Kidney epithelial cell (primary cell): ENCODE measurements around the gene NKX2-4. TPM values are rescaled to one million over a fixed set of nuclear protein-coding genes. Genes with fewer than 3 reads are reported as not detected.
A peak's percentile ranks its signal among the peaks of the same experiment; 100 is the strongest.

ENCODE experiments used
- DNase-seq: peaks from one replicate; pipeline ENCODE4 v3.0.0-alpha.2; 2010; ENCODE audit warnings: low read depth
- H3K27me3 ChIP-seq: 2 replicates; pipeline ENCODE4 v1.6.0; 2011; ENCODE audit warnings: low read length; ENCODE audit not compliant: control insufficient read depth, insufficient read depth
- H3K36me3 ChIP-seq: 2 replicates; pipeline ENCODE4 v1.5.1; 2011; ENCODE audit warnings: low read length; ENCODE audit not compliant: control insufficient read depth, insufficient read depth
- H3K4me3 ChIP-seq: 2 replicates; pipeline ENCODE4 v1.5.1; 2011; ENCODE audit warnings: low read depth, mild to moderate bottlenecking, control low read depth, low read length
- CTCF ChIP-seq: IDR thresholded peaks from 2 replicates; pipeline ENCODE4 v1.5.1; 2011; ENCODE audit warnings: mild to moderate bottlenecking, moderate library complexity, low read length, control low read depth, inconsistent platforms; ENCODE audit not compliant: insufficient read depth, poor library complexity, severe bottlenecking
- total RNA-seq: library from RNA; depleted of rRNA; stranded (reverse); fragments of >200 nt; gene quantifications from 2 replicates; pipeline ENCODE4 v1.2.3, GENCODE V29; 2015

Gene NKX2-4
- total RNA-seq, 1 donor from 2014 or later: not detected

GRCh38 chr20:21355981-21356380 lies 41.3 kb downstream of the NKX2-4 start:
- H3K36me3 ChIP-seq: no peaks in the 10 kb centered on the region
- no peaks in the 10 kb centered on the region for H3K27me3 ChIP-seq
- no peak for DNase-seq
- no peak for TF ChIP-seq CTCF
- H3K4me3 ChIP-seq: no peak overlapping the region

GRCh38 chr20:21353236-21353635 lies 44.1 kb downstream of the NKX2-4 start:
- DNase-seq: peak; percentile 14
- Histone ChIP-seq H3K27me3 (no peaks in the 10 kb centered on the region), H3K4me3 (no peak overlapping the region), H3K36me3 (no peaks in the 10 kb centered on the region)
- TF ChIP-seq CTCF: no peak

GRCh38 chr20:21352703-21353102 lies 44.6 kb downstream of the NKX2-4 start:
- DNase-seq: no peak
- no peaks in the 10 kb centered on the region for H3K27me3 ChIP-seq
- H3K4me3 ChIP-seq: no peak overlapping the region
- no peaks in the 10 kb centered on the region for H3K36me3 ChIP-seq
- TF ChIP-seq CTCF: no peak

Other genes starting within 250 kb of the NKX2-4 start
- gene XRN2, start 94.2 kb downstream of the NKX2-4 start, total RNA-seq: 105 and 107 TPM in 2 replicates
- not detected in 2 replicates for gene NKX2-2, start 116.5 kb upstream of the NKX2-4 start, total RNA-seq